SK-N-SH (cell line): ENCODE measurements around the gene CLMP. TPM values are rescaled to one million over a fixed set of nuclear protein-coding genes. Genes with fewer than 3 reads are reported as not detected.

ENCODE experiments used
- CTCF ChIA-PET: fragments of 300-600, 350-600 bp; formaldehyde crosslinking; extraction: SDS; loops from one replicate; lab custom pipeline; 2021; lab: Yijun Ruan, JAX
- POLR2A ChIA-PET: fragments of 350-600 bp; sonication (Branson Sonifier 250); formaldehyde crosslinking; extraction: SDS; loops from one replicate; lab custom pipeline; 2020; ENCODE audit warnings: antibody characterized with exemption, inconsistent platforms; lab: Yijun Ruan, JAX
- DNase-seq: peaks from one replicate; pipeline ENCODE4 v3.0.0; 2012
- H2AFZ ChIP-seq: fragments of 200-600 bp; sonication (generic); 2 replicates; pipeline ENCODE4 v1.8.1; 2016; ENCODE audit warnings: antibody characterized with exemption, mild to moderate bottlenecking, low read depth
- H3F3A ChIP-seq: fragments of 200-600 bp; sonication (generic); replicated peaks from 2 replicates; pipeline ENCODE3; 2016; ENCODE audit warnings: antibody characterized with exemption, mild to moderate bottlenecking; ENCODE audit not compliant: insufficient read depth
- H3K27ac ChIP-seq, 2 experiments: fragments of 200-500 bp in 1 of 2; fragments of 200-600 bp in 1 of 2; sonication (Bioruptor generic) in 1 of 2; sonication (generic), shearing (Covaris generic) in 1 of 2; 2 replicates each; pipeline versions ENCODE4 v1.5.1 to v1.6.1; 2014 to 2016; ENCODE audit warnings: low read depth in 2 of 2, inconsistent platforms in 1 of 2, low read length in 1 of 2, mild to moderate bottlenecking in 1 of 2, mixed read lengths in 1 of 2
- H3K27me3 ChIP-seq: fragments of 200-600 bp; sonication (generic), shearing (Covaris generic); 2 replicates; pipeline ENCODE4 v1.6.1; 2016; ENCODE audit warnings: mixed run types; ENCODE audit not compliant: insufficient read depth
- H3K36me3 ChIP-seq, 2 experiments: fragments of 200-500 bp in 1 of 2; fragments of 200-600 bp in 1 of 2; sonication (Bioruptor generic) in 1 of 2; sonication (generic) in 1 of 2; replicated peaks in 1 of 2; 2 replicates each; pipeline versions ENCODE3 to v1.5.1; 2014 to 2016; ENCODE audit warnings: low read length in 1 of 2, mild to moderate bottlenecking in 1 of 2; ENCODE audit not compliant: insufficient read depth in 2 of 2, control insufficient read depth in 1 of 2
- H3K4me1 ChIP-seq, 2 experiments: fragments of 200-500 bp in 1 of 2; fragments of 200-600 bp in 1 of 2; sonication (Bioruptor generic) in 1 of 2; sonication (generic), shearing (Covaris generic) in 1 of 2; 2 replicates each; pipeline versions ENCODE4 v1.5.1 to v1.6.1; 2014 to 2016; ENCODE audit warnings: low read depth in 1 of 2, low read length in 1 of 2, mixed run types in 1 of 2; ENCODE audit not compliant: insufficient read depth in 2 of 2, control insufficient read depth in 1 of 2
- H3K4me2 ChIP-seq: fragments of 200-600 bp; sonication (generic), shearing (Covaris generic); 2 replicates; pipeline ENCODE4 v1.6.1; 2017; ENCODE audit warnings: mixed run types
- H3K4me3 ChIP-seq, 2 experiments: fragments of 200-500 bp in 1 of 2; fragments of 200-600 bp in 1 of 2; sonication (Bioruptor generic) in 1 of 2; sonication (generic), shearing (Covaris generic) in 1 of 2; 2 replicates each; pipeline versions ENCODE4 v1.5.1 to v1.8.1; 2014 to 2016; ENCODE audit warnings: low read depth in 2 of 2, inconsistent platforms in 1 of 2, low read length in 1 of 2, mild to moderate bottlenecking in 1 of 2, mixed read lengths in 1 of 2, moderate library complexity in 1 of 2
- H3K79me2 ChIP-seq: fragments of 200-600 bp; sonication (generic); 2 replicates; pipeline ENCODE4 v1.8.1; 2017; ENCODE audit warnings: mild to moderate bottlenecking; ENCODE audit not compliant: insufficient read depth
- H3K9ac ChIP-seq: fragments of 200-600 bp; sonication (generic); 2 replicates; pipeline ENCODE4 v1.6.1; 2017; ENCODE audit warnings: mixed run types
- H3K9me2 ChIP-seq: fragments of 200-600 bp; sonication (generic); 2 replicates; pipeline ENCODE4 v1.6.1; 2017; ENCODE audit warnings: mixed run types
- H3K9me3 ChIP-seq: fragments of 200-600 bp; sonication (generic); 2 replicates; pipeline ENCODE4 v1.6.1; 2017; ENCODE audit warnings: mixed run types, mild to moderate bottlenecking, moderate library complexity
- H4K20me1 ChIP-seq: fragments of 200-600 bp; sonication (generic); 2 replicates; pipeline ENCODE4 v1.6.1; 2017; ENCODE audit warnings: mild to moderate bottlenecking, mixed run types; ENCODE audit not compliant: insufficient read depth
- ELF1 ChIP-seq: IDR thresholded peaks from 2 replicates; pipeline ENCODE4 v1.4.0; 2012
- EP300 ChIP-seq, 2 experiments: IDR thresholded peaks; 2 replicates each; pipeline versions ENCODE4 v1.4.0 to v1.6.1; 2012; ENCODE audit warnings: borderline replicate concordance in 1 of 2, low read depth in 1 of 2, low read length in 1 of 2
- EZH2phosphoT487 ChIP-seq: fragments of 200-600 bp; sonication (generic); IDR thresholded peaks from 2 replicates; pipeline ENCODE4 v1.6.1; 2017; ENCODE audit warnings: low read depth, mixed run types, mild to moderate bottlenecking, antibody characterized with exemption, moderate library complexity, borderline replicate concordance
- FOSL2 ChIP-seq: IDR thresholded peaks from 2 replicates; pipeline ENCODE4 v1.4.0; 2012; ENCODE audit warnings: low read depth, mild to moderate bottlenecking, moderate library complexity, borderline replicate concordance
- FOXM1 ChIP-seq: IDR thresholded peaks from 2 replicates; pipeline ENCODE4 v1.4.0; 2012; ENCODE audit warnings: low read depth, mild to moderate bottlenecking
- GABPA ChIP-seq: IDR thresholded peaks from 2 replicates; pipeline ENCODE4 v1.4.0; 2012; ENCODE audit warnings: low read depth, mild to moderate bottlenecking
- IRF3 ChIP-seq: fragments of 150-350 bp; IDR thresholded peaks from 2 replicates; pipeline ENCODE4 v1.6.1; 2016; ENCODE audit warnings: mild to moderate bottlenecking, low read depth, low read length
- MAX ChIP-seq: IDR thresholded peaks from 2 replicates; pipeline ENCODE4 v1.4.0; 2012; ENCODE audit warnings: low read depth
- MXI1 ChIP-seq: IDR thresholded peaks from 2 replicates; pipeline ENCODE4 v1.6.1; 2012; ENCODE audit warnings: mild to moderate bottlenecking, low read depth, low read length, improper control_type of control experiment
- NFIC ChIP-seq: IDR thresholded peaks from 2 replicates; pipeline ENCODE4 v1.4.0; 2012; ENCODE audit warnings: borderline replicate concordance
- PBX3 ChIP-seq: IDR thresholded peaks from 2 replicates; pipeline ENCODE4; 2012
- POLR2AphosphoS5 ChIP-seq: IDR thresholded peaks from 2 replicates; pipeline ENCODE4 v1.6.1; 2012; ENCODE audit warnings: low read depth, low read length
- RAD21 ChIP-seq: IDR thresholded peaks from 2 replicates; pipeline ENCODE4 v1.6.1; 2012; ENCODE audit warnings: mild to moderate bottlenecking, low read length
- RCOR1 ChIP-seq: fragments of 150-350 bp; IDR thresholded peaks from 2 replicates; pipeline ENCODE4 v1.6.1; 2017; ENCODE audit warnings: antibody characterized with exemption, low read length
- REST ChIP-seq: IDR thresholded peaks from 2 replicates; pipeline ENCODE4 v1.6.1; 2012; ENCODE audit warnings: mild to moderate bottlenecking, low read depth, low read length, moderate library complexity
- TAF1 ChIP-seq: IDR thresholded peaks from 2 replicates; pipeline ENCODE4 v1.6.1; 2012; ENCODE audit warnings: low read depth, mild to moderate bottlenecking, low read length, moderate library complexity, borderline replicate concordance
- TCF12 ChIP-seq: IDR thresholded peaks from 2 replicates; pipeline ENCODE4 v1.4.0; 2012
- USF2 ChIP-seq: fragments of 150-350 bp; IDR thresholded peaks from 2 replicates; pipeline ENCODE4 v1.6.1; 2017; ENCODE audit warnings: antibody characterized with exemption, low read length, low read depth, borderline replicate concordance
- YY1 ChIP-seq: IDR thresholded peaks from 2 replicates; pipeline ENCODE4 v1.4.0; 2012; ENCODE audit warnings: low read depth, mild to moderate bottlenecking
- ZBTB33 ChIP-seq: IDR thresholded peaks from 2 replicates; pipeline ENCODE4 v1.4.0; 2012; ENCODE audit warnings: low read depth, borderline replicate concordance
- WGBS: methylation state at CpG from one replicate; pipeline ENCODE4 v1.1.6; 2017; ENCODE audit warnings: low lambda C conversion rate; 5-methylcytosine and 5-hydroxymethylcytosine counted together
- polyA plus RNA-seq, 3 experiments: library from polyadenylated mRNA; depleted of rRNA; stranded (reverse); fragments of >200 nt; gene quantifications; 2 replicates each; pipeline ENCODE4 v1.2.3, GENCODE V29; 2012

CLMP gene
- polyA plus RNA-seq, 1 of the 3 experiments (the other 2 are of a cell fraction), result 61.9 TPM

GRCh38 chr11:123132881-123133280 lies 62.2 kb downstream of the CLMP start:
- Histone ChIP-seq H3K9ac (no peak overlapping the region), H3K79me2 (peaks cover 72% of the 10 kb centered on the region), H2AFZ (no peak overlapping the region), H3K27me3 (no peaks in the 10 kb centered on the region), H3K9me2 (no peaks in the 10 kb centered on the region), H3K4me2 (no peak overlapping the region), H3K27ac (peak overlapping the region in 1 of 2 experiments; percentile 98; a peak in 2 of 4 replicates), H4K20me1 (no peaks in the 10 kb centered on the region), H3K4me3 (no peak overlapping the region), H3K9me3 (no peaks in the 10 kb centered on the region), H3K4me1 (peaks cover 11 to 53% of the 10 kb centered on the region in 2 experiments), H3F3A (peaks cover 62% of the 10 kb centered on the region), H3K36me3 (peaks cover 0 to 7% of the 10 kb centered on the region in 2 experiments)
- TF ChIP-seq POLR2AphosphoS5, result no peak
- no peak for TF ChIP-seq MXI1
- TF ChIP-seq RCOR1, result no peak
- no peak for TF ChIP-seq RAD21
- TF ChIP-seq REST, result no peak
- no peak for TF ChIP-seq YY1
- TF ChIP-seq PBX3, result no peak
- TF ChIP-seq NFIC, result no peak
- TF ChIP-seq FOXM1, result no peak
- no peak for TF ChIP-seq IRF3
- TF ChIP-seq EP300 (IDR thresholded peaks at IDR 0.05; ENCODE audit: borderline replicate concordance in 1 of 2, low read depth in 1 of 2, low read length in 1 of 2), result no peak
- TF ChIP-seq ZBTB33, result no peak
- no peak for TF ChIP-seq EZH2phosphoT487
- TF ChIP-seq TAF1, result no peak
- TF ChIP-seq USF2, result no peak
- TF ChIP-seq TCF12, result no peak
- TF ChIP-seq FOSL2, result no peak
- no peak for TF ChIP-seq ELF1
- no peak for TF ChIP-seq GABPA
- no peak for TF ChIP-seq MAX
- WGBS, result 96% methylated on average over 6 of the region's 6 CpGs
- POLR2A ChIA-PET, result no interaction called here
- CTCF ChIA-PET, result interaction anchor here (1.2 kb wide), 1 partner anchor 10 kb away, joined by 3 read pairs; no protein-coding TSS in a partner anchor
- no peak for DNase-seq
